HUES48 (cell line): ENCODE results near the gene GABRB1.

ENCODE experiments used
- H3K27ac ChIP-seq: one replicate; pipeline ENCODE4 v1.7.0; 2013; ENCODE audit warnings: low read depth, low read length, inconsistent platforms
- H3K27me3 ChIP-seq: 2 replicates; pipeline ENCODE4 v1.6.1; 2013; ENCODE audit warnings: mild to moderate bottlenecking, low read length; ENCODE audit not compliant: control insufficient read depth, insufficient read depth
- H3K36me3 ChIP-seq: 2 replicates; pipeline ENCODE4 v1.6.1; 2013; ENCODE audit warnings: low read length; ENCODE audit not compliant: control insufficient read depth, insufficient read depth
- H3K4me1 ChIP-seq: 2 replicates; pipeline ENCODE4 v1.6.1; 2013; ENCODE audit warnings: mild to moderate bottlenecking, low read length; ENCODE audit not compliant: control insufficient read depth, insufficient read depth
- H3K4me3 ChIP-seq: 2 replicates; pipeline ENCODE4 v1.5.1; 2013; ENCODE audit warnings: mild to moderate bottlenecking, low read depth, low read length
- H3K9ac ChIP-seq: 2 replicates; pipeline ENCODE4 v1.6.1; 2013; ENCODE audit warnings: mild to moderate bottlenecking, low read depth, low read length, moderate library complexity
- H3K9me3 ChIP-seq: 2 replicates; pipeline ENCODE4 v1.6.1; 2013; ENCODE audit warnings: low read length; ENCODE audit not compliant: control insufficient read depth, insufficient read depth

Gene GABRB1

GRCh38 chr4:47383829-47384427 is 352.6 kb downstream of the GABRB1 start:
- no peaks in the 10 kb centered on the region for H3K27me3 ChIP-seq
- H3K27ac ChIP-seq, result no peak overlapping the region
- no peaks in the 10 kb centered on the region for H3K36me3 ChIP-seq
- H3K4me3 ChIP-seq, result no peak overlapping the region
- H3K9ac ChIP-seq, result no peak overlapping the region
- no peaks in the 10 kb centered on the region for H3K9me3 ChIP-seq
- no peaks in the 10 kb centered on the region for H3K4me1 ChIP-seq

GRCh38 chr4:47386146-47386545 is 354.8 kb downstream of the GABRB1 start:
- no peak overlapping the region for H3K27ac ChIP-seq
- no peak overlapping the region for H3K9ac ChIP-seq
- no peaks in the 10 kb centered on the region for H3K27me3 ChIP-seq
- H3K4me3 ChIP-seq, result no peak overlapping the region
- no peaks in the 10 kb centered on the region for H3K9me3 ChIP-seq
- no peaks in the 10 kb centered on the region for H3K36me3 ChIP-seq
- no peaks in the 10 kb centered on the region for H3K4me1 ChIP-seq

DNA sequence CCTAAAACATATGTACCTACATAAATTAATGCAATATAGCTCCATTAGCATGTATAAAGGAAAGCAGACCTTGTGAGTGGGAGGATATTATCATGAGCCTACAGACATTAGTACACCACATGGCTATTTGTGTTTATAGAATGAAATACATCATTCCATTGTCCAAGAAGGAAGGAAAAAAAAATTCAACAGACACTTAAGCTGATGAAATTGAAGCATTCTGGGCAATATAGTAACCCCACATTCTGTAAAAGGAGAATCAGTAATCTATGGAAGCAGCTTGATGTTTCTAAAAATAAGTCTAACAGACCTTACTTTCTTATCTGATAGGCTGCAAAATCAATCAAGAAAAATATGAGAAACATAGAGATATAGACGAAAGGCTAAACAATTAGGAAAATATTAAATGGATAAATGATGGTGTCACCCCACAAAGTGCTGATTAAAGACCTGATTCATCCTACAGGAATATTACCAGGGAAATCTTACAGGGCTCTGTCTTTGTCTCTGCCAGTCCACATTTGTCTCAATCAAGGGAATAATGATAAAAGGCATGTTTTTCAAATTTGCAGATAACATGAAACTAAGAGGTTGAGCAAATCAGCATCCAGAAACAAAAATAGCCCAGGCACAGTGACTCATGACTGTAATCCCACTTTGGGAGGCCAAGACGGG is 355.3 kb downstream of the GABRB1 start:
- Histone ChIP-seq H3K9me3 (no peaks in the 10 kb centered on the region), H3K9ac (no peak overlapping the region), H3K4me3 (no peak overlapping the region), H3K27ac (no peak overlapping the region), H3K4me1 (no peaks in the 10 kb centered on the region), H3K27me3 (no peaks in the 10 kb centered on the region), H3K36me3 (no peaks in the 10 kb centered on the region)

- Histone ChIP-seq H3K9me3 (no peaks in the 10 kb centered on the region), H3K9ac (no peak overlapping the region), H3K4me3 (no peak overlapping the region), H3K4me1 (no peaks in the 10 kb centered on the region), H3K27me3 (no peaks in the 10 kb centered on the region), H3K36me3 (no peaks in the 10 kb centered on the region), H3K27ac (no peak overlapping the region)
Observed at GRCh38 chr4:47390428-47391125, 359.2 kb downstream of the GABRB1 start.

GRCh38 chr4:47391256-47391655 is 359.9 kb downstream of the GABRB1 start:
- no peak overlapping the region for H3K9ac ChIP-seq
- no peak overlapping the region for H3K27ac ChIP-seq
- H3K27me3 ChIP-seq, result no peaks in the 10 kb centered on the region
- no peaks in the 10 kb centered on the region for H3K36me3 ChIP-seq
- H3K9me3 ChIP-seq, result no peaks in the 10 kb centered on the region
- no peak overlapping the region for H3K4me3 ChIP-seq
- no peaks in the 10 kb centered on the region for H3K4me1 ChIP-seq

- H3K4me3 ChIP-seq, result no peak overlapping the region
- no peak overlapping the region for H3K27ac ChIP-seq
- no peak overlapping the region for H3K9ac ChIP-seq
- no peaks in the 10 kb centered on the region for H3K4me1 ChIP-seq
- no peaks in the 10 kb centered on the region for H3K27me3 ChIP-seq
- no peaks in the 10 kb centered on the region for H3K36me3 ChIP-seq
- no peaks in the 10 kb centered on the region for H3K9me3 ChIP-seq
Observed at GRCh38 chr4:47406408-47406807, 375.0 kb downstream of the GABRB1 start.

DNA sequence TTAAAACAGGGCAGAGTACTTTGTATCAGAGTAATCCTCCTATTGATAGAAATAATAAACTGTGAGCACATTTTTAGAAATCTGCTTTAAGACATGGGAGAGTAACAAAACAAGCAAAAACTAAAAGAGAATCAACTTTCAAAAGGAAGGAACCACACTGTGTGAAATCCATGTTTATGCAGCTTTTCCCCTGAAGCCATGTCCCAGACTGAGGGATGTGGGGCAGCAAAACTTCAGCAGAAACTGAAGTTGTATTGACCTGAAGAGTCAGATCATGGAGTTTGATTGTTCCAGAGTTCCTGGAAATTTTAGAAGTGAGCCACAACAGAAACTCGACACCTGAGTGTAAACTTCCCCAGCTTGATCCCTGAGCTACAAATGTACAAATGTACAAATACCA is 378.9 kb downstream of the GABRB1 start:
- H3K4me3 ChIP-seq, result no peak overlapping the region
- no peaks in the 10 kb centered on the region for H3K27me3 ChIP-seq
- no peaks in the 10 kb centered on the region for H3K36me3 ChIP-seq
- no peaks in the 10 kb centered on the region for H3K9me3 ChIP-seq
- no peak overlapping the region for H3K9ac ChIP-seq
- peaks cover 11% of the 10 kb centered on the region; the same call in 1 of the 2 replicates for H3K4me1 ChIP-seq
- no peak overlapping the region for H3K27ac ChIP-seq

DNA sequence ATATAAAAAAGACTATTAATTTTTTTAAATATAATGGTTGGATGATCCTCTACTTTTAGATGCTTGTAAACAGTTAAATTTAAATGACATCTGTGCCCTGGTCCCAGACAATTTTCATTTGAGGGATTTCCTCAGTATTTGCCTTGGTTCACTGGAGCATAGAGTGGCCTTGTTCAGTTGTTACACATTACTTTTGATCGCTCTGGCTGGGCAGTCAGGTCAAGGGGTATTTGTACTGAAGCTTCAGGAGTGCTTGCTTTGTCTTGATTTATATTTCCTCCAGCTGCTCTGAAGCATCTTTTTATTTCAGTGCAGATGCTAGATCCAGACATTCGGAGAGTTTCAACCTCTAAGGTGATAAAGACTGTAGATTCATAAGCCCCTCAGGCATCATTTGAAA is 382.2 kb downstream of the GABRB1 start:
- Histone ChIP-seq H3K4me1 (peaks cover 11% of the 10 kb centered on the region; the same call in 1 of the 2 replicates), H3K27ac (no peak overlapping the region)

GRCh38 chr4:47415719-47416118 is 384.4 kb downstream of the GABRB1 start:
- H3K4me1 ChIP-seq, result peaks cover 11% of the 10 kb centered on the region; the same call in 1 of the 2 replicates
- no peak overlapping the region for H3K9ac ChIP-seq
- H3K27ac ChIP-seq, result no peak overlapping the region
- no peak overlapping the region for H3K4me3 ChIP-seq
- no peaks in the 10 kb centered on the region for H3K36me3 ChIP-seq
- no peaks in the 10 kb centered on the region for H3K9me3 ChIP-seq
- no peaks in the 10 kb centered on the region for H3K27me3 ChIP-seq

More for the DNA sequence above, 382.2 kb downstream of the GABRB1 start:
- Histone ChIP-seq H3K36me3 (no peaks in the 10 kb centered on the region), H3K4me3 (no peak overlapping the region), H3K9ac (no peak overlapping the region), H3K27me3 (no peaks in the 10 kb centered on the region), H3K9me3 (no peaks in the 10 kb centered on the region)

DNA sequence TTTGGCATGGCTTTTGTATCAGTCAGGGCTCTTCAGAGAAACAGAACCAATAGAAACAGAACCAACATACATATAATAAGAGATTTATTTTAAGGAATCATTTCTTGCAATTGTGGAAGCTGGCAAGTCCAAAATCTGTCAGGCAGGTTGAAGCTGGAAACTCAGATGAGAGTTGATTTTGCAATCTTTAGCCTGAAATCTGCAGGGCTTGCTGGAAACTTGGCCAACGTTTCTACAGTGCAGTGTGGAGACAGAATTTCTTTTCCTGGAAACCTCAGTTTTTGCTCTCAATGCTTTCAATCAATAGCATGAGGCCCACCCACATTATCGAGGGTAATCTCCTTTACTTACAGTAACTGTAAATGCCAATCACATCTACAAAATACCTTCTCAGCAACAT is 386.8 kb downstream of the GABRB1 start:
- Histone ChIP-seq H3K4me1 (peaks cover 11% of the 10 kb centered on the region; the same call in 1 of the 2 replicates), H3K9ac (no peak overlapping the region), H3K4me3 (no peak overlapping the region), H3K27ac (no peak overlapping the region), H3K36me3 (no peaks in the 10 kb centered on the region), H3K27me3 (no peaks in the 10 kb centered on the region), H3K9me3 (no peaks in the 10 kb centered on the region)

GRCh38 chr4:47419296-47419695 is 387.9 kb downstream of the GABRB1 start:
- no peaks in the 10 kb centered on the region for H3K36me3 ChIP-seq
- H3K27me3 ChIP-seq, result no peaks in the 10 kb centered on the region
- H3K9me3 ChIP-seq, result no peaks in the 10 kb centered on the region
- no peak overlapping the region for H3K27ac ChIP-seq
- H3K4me1 ChIP-seq, result peaks cover 5% of the 10 kb centered on the region; the same call in 1 of the 2 replicates
- no peak overlapping the region for H3K4me3 ChIP-seq
- H3K9ac ChIP-seq, result no peak overlapping the region
